Measurements from ENCODE around the gene MYOM1. TPM values are rescaled to one million over a fixed set of nuclear protein-coding genes. Genes with fewer than 3 reads are reported as not detected.

Gene MYOM1
- total RNA-seq, 1 donor from 2014 or later = 120 TPM

- no peak for DNase-seq (ENCODE audit: low read depth)
These were observed 99.4 kb downstream of the MYOM1 start for GRCh38 chr18:3120356-3120755.

GRCh38 chr18:3119401-3120341 lies 100.1 kb downstream of the MYOM1 start:
- DNase-seq (ENCODE audit: low read depth) = no peak

- no peak for DNase-seq (ENCODE audit: low read depth)
These were observed 101.4 kb downstream of the MYOM1 start for GRCh38 chr18:3118195-3119010.

- DNase-seq (ENCODE audit: low read depth) = no peak
These were observed 102.1 kb downstream of the MYOM1 start for GRCh38 chr18:3117493-3118192.

DNA sequence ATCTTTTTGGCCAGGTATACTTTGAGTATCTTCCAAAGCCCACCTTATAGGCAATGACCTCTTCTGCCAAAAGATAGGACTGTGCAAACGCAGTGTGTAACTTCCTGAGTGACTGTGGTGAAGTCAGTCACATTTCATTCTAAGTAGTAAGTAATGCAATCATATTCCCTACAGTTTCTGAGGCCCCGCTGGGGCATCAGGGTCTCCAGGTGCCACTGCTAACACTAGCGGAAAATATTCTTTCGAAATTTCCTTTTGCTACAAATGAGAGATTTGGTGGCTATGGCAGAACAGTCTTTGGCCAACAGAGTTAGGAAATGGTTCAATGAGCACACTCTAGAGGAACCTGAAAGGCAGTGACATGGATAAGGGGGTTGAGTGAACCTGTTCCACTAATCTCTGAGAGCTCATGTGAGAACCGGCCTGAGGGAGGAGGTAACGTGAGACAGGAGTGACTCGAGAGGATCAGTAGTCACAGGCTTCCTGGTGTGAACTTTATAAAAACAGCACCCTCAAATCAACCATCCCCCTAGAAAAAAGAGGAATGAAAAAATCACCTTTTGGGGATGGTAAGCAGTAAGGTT lies 104.2 kb downstream of the MYOM1 start:
- no peak for DNase-seq (ENCODE audit: low read depth)

DNA sequence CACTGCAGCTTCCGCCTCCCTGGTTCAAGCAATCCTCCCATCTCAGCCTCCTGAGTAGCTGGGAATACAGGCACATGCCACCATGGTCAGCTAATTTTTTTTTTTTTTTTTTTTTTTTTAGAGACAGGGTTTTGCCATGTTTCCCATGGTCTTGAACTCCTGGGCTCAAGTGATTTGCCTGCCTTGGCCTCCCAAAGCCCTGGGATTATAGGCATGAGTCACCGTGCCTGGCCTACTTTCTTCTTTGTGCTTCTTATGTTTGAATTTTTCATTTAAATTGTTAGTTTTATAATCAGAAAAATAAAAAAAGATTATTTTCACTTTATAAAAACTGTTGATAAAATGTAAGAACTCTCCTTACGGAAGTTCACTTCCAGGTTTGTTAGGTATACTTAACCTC lies 105.3 kb downstream of the MYOM1 start:
- peak; percentile 20 for DNase-seq (ENCODE audit: low read depth)

GRCh38 chr18:3114026-3114425 lies 105.7 kb downstream of the MYOM1 start:
- DNase-seq (ENCODE audit: low read depth) = no peak

DNA sequence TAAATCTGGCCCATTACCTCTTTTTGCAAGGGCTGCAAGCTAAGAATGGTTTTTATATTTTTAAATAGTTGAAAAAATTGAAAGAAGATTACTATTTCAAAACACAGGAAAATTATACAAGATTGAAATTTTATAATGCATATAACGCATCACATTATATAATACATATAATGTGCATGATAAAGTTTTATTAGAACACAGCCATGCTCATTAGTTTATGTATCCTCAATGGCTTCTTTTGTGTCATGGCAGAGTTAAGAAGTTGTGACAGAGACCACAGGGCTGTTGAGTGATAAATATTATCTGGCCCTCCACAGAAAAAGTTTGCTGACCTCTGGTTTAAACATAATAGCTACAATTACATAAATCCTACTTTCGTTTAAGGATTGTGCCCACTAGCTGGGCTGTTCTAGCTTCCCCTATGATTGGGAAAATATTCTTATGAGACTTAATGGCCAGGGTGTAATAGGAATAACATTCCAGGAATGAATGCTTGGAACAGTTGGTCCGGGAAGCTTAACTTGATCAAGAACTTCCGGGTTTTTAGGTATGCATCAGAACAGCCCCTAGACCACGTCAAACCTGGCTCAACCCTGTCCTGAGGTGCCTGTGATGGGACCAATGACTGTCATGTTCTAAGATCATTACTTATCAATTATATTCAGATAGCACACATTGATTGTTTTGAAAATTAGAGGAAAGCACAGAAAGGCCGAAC lies 108.1 kb downstream of the MYOM1 start:
- DNase-seq (ENCODE audit: low read depth) = peak; percentile 46

- DNase-seq (ENCODE audit: low read depth) = no peak
These were observed 109.6 kb downstream of the MYOM1 start for GRCh38 chr18:3110034-3110752.

DNA sequence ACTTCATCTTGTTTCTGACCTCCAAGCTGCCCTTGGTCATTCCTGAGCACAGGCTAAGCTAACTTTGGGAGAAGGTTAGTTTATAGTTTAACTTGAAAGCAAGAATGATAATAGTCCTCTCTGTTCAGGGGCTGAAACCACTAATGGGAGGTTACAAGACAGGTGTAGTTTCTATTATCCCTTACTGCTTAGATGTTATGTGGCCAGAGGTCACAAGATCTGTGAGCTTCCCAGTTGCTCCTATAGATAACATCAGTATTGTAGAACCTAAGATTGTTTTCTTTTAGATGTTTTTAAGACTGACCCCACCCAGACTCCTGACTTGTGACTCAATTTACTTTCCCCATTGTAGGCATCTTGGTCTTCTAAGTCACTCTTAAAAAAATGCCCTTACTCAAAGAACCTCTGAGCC lies 112.0 kb downstream of the MYOM1 start:
- no peak for DNase-seq (ENCODE audit: low read depth)

- DNase-seq (ENCODE audit: low read depth) = no peak
These were observed 115.3 kb downstream of the MYOM1 start for GRCh38 chr18:3104190-3105054.

DNA sequence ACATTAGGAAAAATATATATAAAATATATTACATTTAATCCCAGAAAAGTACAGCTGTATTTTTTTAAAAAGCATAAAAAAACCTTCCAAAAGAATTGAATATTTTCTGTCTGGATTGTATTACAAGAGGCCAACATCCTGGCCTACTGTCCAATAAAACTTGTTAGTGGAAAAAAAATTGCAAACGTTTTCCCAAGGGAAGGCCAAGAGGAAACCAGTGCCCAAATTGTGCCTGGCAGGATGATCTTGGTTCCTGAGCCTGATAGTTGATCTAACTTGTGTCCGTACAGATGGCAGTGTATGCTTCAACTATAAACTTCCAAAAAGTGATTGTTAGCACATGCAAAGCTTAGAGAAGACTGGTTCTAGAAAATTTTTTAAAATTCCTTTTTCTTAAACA lies 116.2 kb downstream of the MYOM1 start:
- DNase-seq (ENCODE audit: low read depth) = peak; percentile 8

DNA sequence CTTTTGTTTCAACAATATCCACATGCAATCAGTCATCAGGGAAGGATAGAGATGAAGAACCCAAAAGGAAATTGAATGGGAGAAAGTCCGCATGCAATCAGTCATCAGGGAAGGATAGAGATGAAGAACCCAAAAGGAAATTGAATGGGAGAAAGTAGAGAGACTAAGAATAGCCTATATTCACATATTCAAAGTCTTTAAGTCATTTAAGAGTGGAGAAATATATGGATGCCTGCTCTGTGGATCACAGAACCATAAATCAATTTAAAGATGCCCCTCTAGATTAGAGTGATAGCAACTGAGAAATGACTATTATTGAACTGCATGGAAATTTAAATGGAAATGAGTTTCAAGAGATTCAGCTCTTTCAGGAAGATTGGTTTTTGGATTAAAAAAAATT lies 116.8 kb downstream of the MYOM1 start:
- DNase-seq (ENCODE audit: low read depth) = no peak

DNA sequence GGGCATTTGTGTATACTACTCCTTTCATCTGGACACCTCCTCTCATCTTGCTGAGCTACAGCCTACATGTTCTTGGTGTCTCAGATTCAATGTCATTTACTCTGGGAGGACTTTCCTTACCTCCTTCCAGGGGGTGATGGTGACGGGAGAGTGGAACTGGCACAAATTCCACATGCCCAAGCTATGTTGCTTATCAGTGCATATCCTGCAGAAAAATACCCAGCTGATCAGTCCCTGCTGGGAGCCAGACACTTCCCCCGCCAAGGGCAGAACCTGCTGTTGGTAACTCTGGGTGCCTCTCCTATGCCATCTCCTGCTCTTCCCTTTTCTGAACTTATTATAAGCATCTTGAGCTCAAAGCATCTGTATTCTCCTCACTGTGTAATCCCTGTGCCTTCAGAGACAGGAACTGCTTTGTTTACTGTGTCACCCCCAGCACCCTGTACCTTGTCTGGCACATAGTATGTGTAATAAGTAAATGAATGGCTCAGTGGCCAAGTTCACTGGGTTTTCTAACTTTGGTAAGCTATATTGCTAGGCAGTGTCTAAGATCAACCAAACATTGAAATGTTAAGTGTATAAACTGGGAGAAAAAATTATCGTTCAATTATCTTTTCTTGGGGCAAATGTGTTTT lies 119.2 kb downstream of the MYOM1 start:
- no peak for DNase-seq (ENCODE audit: low read depth)

GRCh38 chr18:3099327-3099726 lies 120.4 kb downstream of the MYOM1 start:
- no peak for DNase-seq (ENCODE audit: low read depth)

DNA sequence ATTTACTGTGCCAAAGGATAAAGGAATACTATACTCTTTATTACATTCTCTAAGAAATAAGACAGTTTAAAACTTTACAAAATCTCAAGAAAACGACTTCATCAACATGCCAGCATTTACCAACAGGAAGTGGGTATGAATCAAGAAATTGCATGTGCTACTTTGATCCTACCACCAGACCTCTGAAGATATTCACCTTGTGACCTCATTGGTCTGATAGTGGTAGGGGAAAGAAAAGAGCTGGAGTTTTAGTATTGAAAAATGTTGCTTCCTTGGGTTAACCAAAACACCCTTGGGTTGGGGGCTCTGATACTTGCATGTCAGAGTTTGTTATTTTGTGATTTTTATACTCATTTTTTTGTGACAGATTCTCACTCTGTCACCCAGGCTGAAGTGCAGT lies 122.7 kb downstream of the MYOM1 start:
- DNase-seq (ENCODE audit: low read depth) = no peak

DNA sequence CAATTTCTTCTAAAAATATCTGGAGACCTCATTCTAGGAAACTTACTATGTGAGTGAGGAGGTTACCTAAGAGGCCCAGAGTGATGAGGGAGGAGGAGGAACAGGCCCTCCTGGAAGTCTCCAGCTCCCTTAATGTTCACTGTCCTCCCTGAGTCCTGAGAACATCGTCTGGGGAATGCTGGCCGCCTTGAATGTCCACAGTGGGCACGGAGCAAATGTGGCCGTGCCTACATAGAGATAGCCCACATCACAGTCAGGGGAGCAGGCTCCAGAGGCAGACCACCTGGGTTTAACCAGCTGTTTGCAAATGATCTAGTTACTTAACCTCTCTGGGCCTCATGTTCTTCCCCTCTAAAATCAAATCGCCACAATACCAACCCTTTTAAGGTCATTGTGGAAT lies 123.8 kb downstream of the MYOM1 start:
- DNase-seq (ENCODE audit: low read depth) = no peak

- DNase-seq (ENCODE audit: low read depth) = peak; percentile 6
These were observed 125.5 kb downstream of the MYOM1 start for GRCh38 chr18:3094338-3094684.
